Fibroblast of the aortic adventitia (primary cell): Measurements from ENCODE around the gene CTNNA2. TPM values are rescaled to one million over a fixed set of nuclear protein-coding genes. Genes with fewer than 3 reads are reported as not detected.

Experiments
- DNase-seq: peaks from one replicate; pipeline ENCODE4 v3.0.0-alpha.2; 2010; ENCODE audit warnings: low read depth
- H3K4me3 ChIP-seq: 2 replicates; pipeline ENCODE4 v1.5.1; 2011; ENCODE audit warnings: low read depth, mild to moderate bottlenecking, control low read depth, low read length, moderate library complexity
- CTCF ChIP-seq: IDR thresholded peaks from 2 replicates; pipeline ENCODE4 v1.5.1; 2011; ENCODE audit warnings: mild to moderate bottlenecking, low read length, control low read depth, inconsistent platforms; ENCODE audit not compliant: insufficient read depth
- total RNA-seq: library from RNA; depleted of rRNA; stranded (reverse); fragments of >200 nt; gene quantifications from 2 replicates; pipeline ENCODE4 v1.2.3, GENCODE V29; 2012; ENCODE audit warnings: low replicate concordance

CTNNA2 gene
- total RNA-seq, 1 donor: 0.36 TPM

GRCh38 chr2:79887747-79888374, 375.0 kb downstream of the CTNNA2 start:
- no peak overlapping the region for H3K4me3 ChIP-seq
- peak; percentile 70 for DNase-seq
- TF ChIP-seq CTCF: peak; percentile 61

- no peak overlapping the region for H3K4me3 ChIP-seq
- TF ChIP-seq CTCF: no peak
- no peak for DNase-seq
These were observed 379.3 kb downstream of the CTNNA2 start for GRCh38 chr2:79892123-79892522.

- no peak overlapping the region for H3K4me3 ChIP-seq
- TF ChIP-seq CTCF: no peak
These were observed 386.3 kb downstream of the CTNNA2 start for GRCh38 chr2:79899196-79899595.

GRCh38 chr2:79901161-79901560, 388.3 kb downstream of the CTNNA2 start:
- H3K4me3 ChIP-seq: no peak overlapping the region
- TF ChIP-seq CTCF: no peak
- DNase-seq: no peak

More at GRCh38 chr2:79899196-79899595, 386.3 kb downstream of the CTNNA2 start:
- no peak for DNase-seq

- TF ChIP-seq CTCF: no peak
- no peak overlapping the region for H3K4me3 ChIP-seq
- DNase-seq: no peak
These were observed 390.6 kb downstream of the CTNNA2 start for GRCh38 chr2:79903222-79904000.

DNA sequence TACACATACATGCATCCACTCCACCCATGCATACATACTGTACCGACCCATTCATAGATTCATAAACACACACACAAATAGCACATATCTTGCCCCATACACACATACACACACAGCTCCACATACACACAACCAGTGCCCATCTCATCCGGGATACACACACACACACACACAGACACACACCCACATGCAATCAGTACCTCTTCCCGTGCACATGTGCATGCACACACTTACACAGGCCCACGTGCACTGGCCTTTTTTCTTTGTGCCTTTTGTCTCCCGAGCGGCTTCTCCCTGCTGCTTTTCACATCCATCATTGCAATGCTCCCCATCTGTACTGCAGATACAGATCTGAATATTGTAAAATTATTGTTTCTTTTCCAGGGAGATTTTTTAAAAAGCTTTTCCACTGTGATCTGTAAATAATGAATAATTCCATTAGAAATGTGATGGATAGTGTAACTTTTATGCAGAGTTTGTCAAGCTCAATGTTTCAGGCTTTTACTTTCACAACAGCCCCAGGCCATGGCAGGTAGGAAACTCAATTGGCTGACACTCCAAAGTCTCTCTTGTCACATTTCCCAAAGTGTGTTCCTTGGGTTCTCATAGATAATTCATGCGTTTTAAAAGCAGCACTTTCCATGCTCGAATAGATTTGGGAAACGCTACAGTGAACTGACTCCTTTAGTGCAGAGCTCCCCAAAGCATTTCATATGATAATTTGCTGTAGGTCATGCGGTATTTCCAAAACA, 393.5 kb downstream of the CTNNA2 start:
- no peak overlapping the region for H3K4me3 ChIP-seq
- DNase-seq: no peak
- no peak for TF ChIP-seq CTCF
